ENCODE measurements around the gene CSF1R.

- TF ChIP-seq CTCF (IDR thresholded peaks at IDR 0.05; ENCODE audit: low read depth, low read length) (no peak), EZH2phosphoT487 (IDR thresholded peaks at IDR 0.05; ENCODE audit: low read depth) (no peak)
Observed at GRCh38 chr5:150129454-150129812, 43.1 kb upstream of the CSF1R start.
